Effector memory CD8-positive, alpha-beta T cell (primary cell): ENCODE measurements around the gene PREX1.
A peak's percentile ranks its signal among the peaks of the same experiment; 100 is the strongest.

Source experiments
- ATAC-seq: fragments of 150-1000 bp; cut with Tn5 transposase; replicated peaks from 2 replicates; pipeline ENCODE4 v1.10.0; 2021; ENCODE audit warnings: mild to moderate bottlenecking, moderate library complexity
- DNase-seq, 3 experiments: peaks; one replicate each; pipeline ENCODE4 v3.0.0; 2021
- H3K27ac Mint-ChIP-seq, 2 donors: one replicate each; pipeline ENCODE4 v1.8.0; 2022; ENCODE audit warnings: mild to moderate bottlenecking in 2 of 2, mixed read lengths in 2 of 2, moderate library complexity in 2 of 2
- H3K27me3 Mint-ChIP-seq, 2 donors: one replicate each; pipeline ENCODE4 v1.8.0; 2022; ENCODE audit warnings: mixed read lengths in 2 of 2
- H3K36me3 Mint-ChIP-seq: one replicate; pipeline ENCODE4 v1.8.0; 2022; ENCODE audit warnings: mild to moderate bottlenecking, moderate library complexity, mixed read lengths; ENCODE audit not compliant: insufficient read depth
- H3K4me1 Mint-ChIP-seq, 2 donors: one replicate each; pipeline ENCODE4 v1.8.0; 2022; ENCODE audit warnings: low read depth in 2 of 2, mixed read lengths in 2 of 2
- H3K4me3 Mint-ChIP-seq, 2 donors: one replicate each; pipeline ENCODE4 v1.8.0; 2022; ENCODE audit warnings: mild to moderate bottlenecking in 2 of 2, mixed read lengths in 2 of 2, moderate library complexity in 2 of 2
- H3K9me3 Mint-ChIP-seq, 2 donors: one replicate each; pipeline ENCODE4 v1.8.0; 2022; ENCODE audit warnings: mixed read lengths in 2 of 2

The PREX1 gene

GRCh38 chr20:48735112-48735511 is 92.7 kb downstream of the PREX1 start:
- Mint-ChIP-seq H3K4me3 (no peak overlapping the region), H3K27ac (peak overlapping the region in 1 of 2 donors; percentile 83)
- no peak for ATAC-seq

GRCh38 chr20:48734104-48734749 is 93.6 kb downstream of the PREX1 start:
- no peak overlapping the region for H3K4me3 Mint-ChIP-seq

More at GRCh38 chr20:48735112-48735511, 92.7 kb downstream of the PREX1 start:
- Mint-ChIP-seq H3K9me3 (no peaks in the 10 kb centered on the region), H3K4me1 (peaks cover 68 to 71% of the 10 kb centered on the region in 2 donors), H3K36me3 (peaks cover 65% of the 10 kb centered on the region), H3K27me3 (no peaks in the 10 kb centered on the region)
- no peak for DNase-seq

GRCh38 chr20:48733296-48733790 is 94.5 kb downstream of the PREX1 start:
- peaks cover 66 to 71% of the 10 kb centered on the region in 2 donors for H3K4me1 Mint-ChIP-seq
- DNase-seq (no peak), ATAC-seq (no peak)
- no peaks in the 10 kb centered on the region for H3K27me3 Mint-ChIP-seq
- no peak overlapping the region for H3K4me3 Mint-ChIP-seq
- no peaks in the 10 kb centered on the region for H3K9me3 Mint-ChIP-seq
- H3K36me3 Mint-ChIP-seq, result peaks cover 66% of the 10 kb centered on the region
- H3K27ac Mint-ChIP-seq, result peak overlapping the region; percentile 4 to 44

More at GRCh38 chr20:48734104-48734749, 93.6 kb downstream of the PREX1 start:
- Mint-ChIP-seq H3K4me1 (peaks cover 68 to 71% of the 10 kb centered on the region in 2 donors), H3K36me3 (peaks cover 67% of the 10 kb centered on the region), H3K9me3 (no peaks in the 10 kb centered on the region), H3K27ac (peak overlapping the region in 1 of 2 donors; percentile 83), H3K27me3 (no peaks in the 10 kb centered on the region)
- ATAC-seq (no peak), DNase-seq (no peak)

- H3K4me3 Mint-ChIP-seq, result no peak overlapping the region
- no peak for DNase-seq
- no peaks in the 10 kb centered on the region for H3K27me3 Mint-ChIP-seq
- peaks cover 65 to 70% of the 10 kb centered on the region in 2 donors for H3K4me1 Mint-ChIP-seq
- H3K9me3 Mint-ChIP-seq, result no peaks in the 10 kb centered on the region
- H3K27ac Mint-ChIP-seq, result peak overlapping the region; percentile 58 to 93
- ATAC-seq, result no peak
- H3K36me3 Mint-ChIP-seq, result peaks cover 63% of the 10 kb centered on the region
Observed at GRCh38 chr20:48732081-48732829, 95.5 kb downstream of the PREX1 start.

- H3K9me3 Mint-ChIP-seq, result no peaks in the 10 kb centered on the region
- H3K27me3 Mint-ChIP-seq, result no peaks in the 10 kb centered on the region
- no peak overlapping the region for H3K4me3 Mint-ChIP-seq
- no peak for ATAC-seq
- peaks cover 62% of the 10 kb centered on the region for H3K36me3 Mint-ChIP-seq
- no peak for DNase-seq
- peaks cover 62 to 69% of the 10 kb centered on the region in 2 donors for H3K4me1 Mint-ChIP-seq
- peak overlapping the region; percentile 58 to 93 for H3K27ac Mint-ChIP-seq
Observed at GRCh38 chr20:48731536-48731935, 96.3 kb downstream of the PREX1 start.

GRCh38 chr20:48730977-48731376 is 96.8 kb downstream of the PREX1 start:
- Mint-ChIP-seq H3K4me3 (no peak overlapping the region), H3K27ac (peak overlapping the region; percentile 58 to 93)
- no peak for ATAC-seq

GRCh38 chr20:48729538-48729937 is 98.3 kb downstream of the PREX1 start:
- H3K4me3 Mint-ChIP-seq, result peak overlapping the region; percentile 56 to 62
- H3K27me3 Mint-ChIP-seq, result no peaks in the 10 kb centered on the region
- H3K9me3 Mint-ChIP-seq, result no peaks in the 10 kb centered on the region
- peaks cover 64% of the 10 kb centered on the region for H3K36me3 Mint-ChIP-seq
- peak overlapping the region; percentile 58 to 93 for H3K27ac Mint-ChIP-seq
- peak; percentile 75 for ATAC-seq
- H3K4me1 Mint-ChIP-seq, result peaks cover 64 to 73% of the 10 kb centered on the region in 2 donors
- no peak for DNase-seq

More at GRCh38 chr20:48730977-48731376, 96.8 kb downstream of the PREX1 start:
- Mint-ChIP-seq H3K9me3 (no peaks in the 10 kb centered on the region), H3K27me3 (no peaks in the 10 kb centered on the region), H3K36me3 (peaks cover 66% of the 10 kb centered on the region), H3K4me1 (peaks cover 61 to 66% of the 10 kb centered on the region in 2 donors)
- DNase-seq, result no peak

GRCh38 chr20:48728042-48728825 is 99.6 kb downstream of the PREX1 start:
- H3K4me3 Mint-ChIP-seq, result peak overlapping the region; percentile 56 to 62
- peaks cover 72 to 75% of the 10 kb centered on the region in 2 donors for H3K4me1 Mint-ChIP-seq
- no peaks in the 10 kb centered on the region for H3K27me3 Mint-ChIP-seq
- DNase-seq (no peak), ATAC-seq (no peak)
- peaks cover 57% of the 10 kb centered on the region for H3K36me3 Mint-ChIP-seq
- peak overlapping the region; percentile 58 to 93 for H3K27ac Mint-ChIP-seq
- H3K9me3 Mint-ChIP-seq, result no peaks in the 10 kb centered on the region

GRCh38 chr20:48727226-48727625 is 100.6 kb downstream of the PREX1 start:
- Mint-ChIP-seq H3K4me3 (peak overlapping the region in 1 of 2 donors; percentile 8), H3K36me3 (peaks cover 49% of the 10 kb centered on the region), H3K4me1 (peaks cover 78 to 81% of the 10 kb centered on the region in 2 donors), H3K27ac (peak overlapping the region; percentile 58 to 93), H3K9me3 (no peaks in the 10 kb centered on the region), H3K27me3 (no peaks in the 10 kb centered on the region)
- ATAC-seq (no peak), DNase-seq (no peak)

GRCh38 chr20:48725555-48725991 is 102.2 kb downstream of the PREX1 start:
- Mint-ChIP-seq H3K4me3 (no peak overlapping the region), H3K27me3 (no peaks in the 10 kb centered on the region), H3K36me3 (peaks cover 46% of the 10 kb centered on the region), H3K27ac (peak overlapping the region in 1 of 2 donors; percentile 63), H3K4me1 (peaks cover 81 to 90% of the 10 kb centered on the region in 2 donors), H3K9me3 (no peaks in the 10 kb centered on the region)
- DNase-seq, result no peak
- ATAC-seq, result no peak

- Mint-ChIP-seq H3K27me3 (no peaks in the 10 kb centered on the region), H3K9me3 (no peaks in the 10 kb centered on the region), H3K4me3 (no peak overlapping the region), H3K4me1 (peaks cover 81 to 90% of the 10 kb centered on the region in 2 donors), H3K27ac (peak overlapping the region; percentile 32 to 63), H3K36me3 (peaks cover 44% of the 10 kb centered on the region)
- no peak for DNase-seq
- no peak for ATAC-seq
Observed at GRCh38 chr20:48724891-48725554, 102.8 kb downstream of the PREX1 start.

GRCh38 chr20:48724382-48724781 is 103.4 kb downstream of the PREX1 start:
- H3K4me1 Mint-ChIP-seq, result peaks cover 81 to 90% of the 10 kb centered on the region in 2 donors
- H3K27ac Mint-ChIP-seq, result peak overlapping the region; percentile 32 to 63
- peaks cover 39% of the 10 kb centered on the region for H3K36me3 Mint-ChIP-seq
- H3K4me3 Mint-ChIP-seq, result no peak overlapping the region
- no peaks in the 10 kb centered on the region for H3K27me3 Mint-ChIP-seq
- ATAC-seq (no peak), DNase-seq (no peak)
- no peaks in the 10 kb centered on the region for H3K9me3 Mint-ChIP-seq
